Raji (cell line): ENCODE results near the gene TMC8.

Source experiments
- POLR2A ChIP-seq: IDR thresholded peaks from 2 replicates; pipeline ENCODE4 v1.6.1; 2011; ENCODE audit warnings: low read depth, low read length, control low read depth; ENCODE audit not compliant: insufficient read depth

TMC8 gene, protein sequence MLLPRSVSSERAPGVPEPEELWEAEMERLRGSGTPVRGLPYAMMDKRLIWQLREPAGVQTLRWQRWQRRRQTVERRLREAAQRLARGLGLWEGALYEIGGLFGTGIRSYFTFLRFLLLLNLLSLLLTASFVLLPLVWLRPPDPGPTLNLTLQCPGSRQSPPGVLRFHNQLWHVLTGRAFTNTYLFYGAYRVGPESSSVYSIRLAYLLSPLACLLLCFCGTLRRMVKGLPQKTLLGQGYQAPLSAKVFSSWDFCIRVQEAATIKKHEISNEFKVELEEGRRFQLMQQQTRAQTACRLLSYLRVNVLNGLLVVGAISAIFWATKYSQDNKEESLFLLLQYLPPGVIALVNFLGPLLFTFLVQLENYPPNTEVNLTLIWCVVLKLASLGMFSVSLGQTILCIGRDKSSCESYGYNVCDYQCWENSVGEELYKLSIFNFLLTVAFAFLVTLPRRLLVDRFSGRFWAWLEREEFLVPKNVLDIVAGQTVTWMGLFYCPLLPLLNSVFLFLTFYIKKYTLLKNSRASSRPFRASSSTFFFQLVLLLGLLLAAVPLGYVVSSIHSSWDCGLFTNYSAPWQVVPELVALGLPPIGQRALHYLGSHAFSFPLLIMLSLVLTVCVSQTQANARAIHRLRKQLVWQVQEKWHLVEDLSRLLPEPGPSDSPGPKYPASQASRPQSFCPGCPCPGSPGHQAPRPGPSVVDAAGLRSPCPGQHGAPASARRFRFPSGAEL

DNA sequence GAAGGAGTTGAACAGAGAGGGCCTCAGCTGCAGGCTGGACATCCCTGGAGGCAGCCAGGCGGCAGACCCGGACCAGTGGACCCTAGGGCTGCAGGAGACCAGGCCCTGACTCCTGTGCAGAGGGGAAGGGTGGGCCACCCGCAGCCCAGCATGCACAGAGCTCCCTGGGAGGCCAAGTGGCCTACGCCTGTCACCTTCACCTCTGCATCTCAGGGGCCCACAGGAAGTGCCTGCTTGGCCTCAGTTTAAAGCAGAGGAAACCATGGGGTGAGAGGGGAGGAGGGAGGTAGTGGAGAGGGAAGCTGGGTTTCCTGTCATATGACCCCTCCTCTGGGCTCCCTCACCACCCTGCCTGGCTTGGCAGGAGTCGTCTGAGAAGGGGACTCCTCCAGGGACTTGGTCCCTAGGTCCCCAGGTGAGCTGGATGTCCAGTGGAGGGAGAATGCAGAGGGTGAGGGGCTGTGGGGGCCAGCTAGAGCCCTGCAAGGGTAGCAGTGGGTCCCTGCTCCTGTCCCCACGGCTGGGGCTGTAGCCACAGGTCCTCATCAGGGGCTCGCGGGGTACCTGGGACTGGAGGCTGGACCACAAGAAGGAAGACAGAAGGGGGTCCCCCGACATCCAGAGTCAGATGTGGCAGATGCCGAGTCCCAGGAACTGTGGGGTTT lies at the start of gene TMC8:
TSS of gene TMC8 (plus strand) at position 335 of the 665 bp plus-strand sequence. CDS start 818 bp downstream, outside the sequence.
- peak; percentile 90 for TF ChIP-seq POLR2A

DNA sequence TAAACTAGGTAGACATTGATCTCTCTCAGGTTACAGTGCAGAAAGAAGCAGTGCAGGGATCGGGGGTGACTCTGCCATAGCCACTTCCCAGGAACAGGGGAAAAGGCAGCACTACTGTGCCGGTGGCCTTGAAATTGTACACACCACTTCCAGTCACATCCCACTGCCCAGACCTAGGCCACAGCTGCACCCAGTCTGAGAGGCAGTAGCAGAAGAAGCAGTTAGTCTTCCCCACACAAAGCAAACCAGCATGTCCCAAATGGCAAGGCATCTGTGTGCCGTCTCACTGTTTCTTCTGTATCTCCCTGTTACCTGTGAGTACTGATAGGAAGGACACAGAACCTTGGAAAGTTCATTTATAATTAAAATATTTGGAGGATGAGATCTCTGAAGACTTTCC lies 49.0 kb upstream of the TMC8 start:
- no peak for TF ChIP-seq POLR2A

GRCh38 chr17:78082988-78083387 lies 47.6 kb upstream of the TMC8 start:
- TF ChIP-seq POLR2A, result no peak

DNA sequence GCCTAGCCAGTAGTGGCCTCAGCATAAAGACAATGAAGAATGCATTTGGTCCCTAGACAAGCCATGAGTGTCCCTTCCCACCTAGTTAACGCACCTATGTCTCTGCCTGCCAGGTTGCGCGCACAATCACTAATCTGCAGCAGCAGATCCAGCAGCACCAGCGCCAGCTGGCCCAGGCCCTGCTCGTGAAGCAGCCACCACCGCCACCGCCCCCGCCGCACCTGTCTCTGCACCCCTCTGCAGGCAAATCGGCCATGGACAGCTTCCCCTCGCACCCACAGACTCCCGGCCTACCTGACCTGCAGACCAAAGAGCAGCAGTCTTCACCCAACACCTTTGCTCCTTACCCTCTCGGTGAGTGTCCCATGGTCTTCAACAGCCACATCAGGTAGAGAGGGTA lies 43.8 kb upstream of the TMC8 start:
- no peak for TF ChIP-seq POLR2A

DNA sequence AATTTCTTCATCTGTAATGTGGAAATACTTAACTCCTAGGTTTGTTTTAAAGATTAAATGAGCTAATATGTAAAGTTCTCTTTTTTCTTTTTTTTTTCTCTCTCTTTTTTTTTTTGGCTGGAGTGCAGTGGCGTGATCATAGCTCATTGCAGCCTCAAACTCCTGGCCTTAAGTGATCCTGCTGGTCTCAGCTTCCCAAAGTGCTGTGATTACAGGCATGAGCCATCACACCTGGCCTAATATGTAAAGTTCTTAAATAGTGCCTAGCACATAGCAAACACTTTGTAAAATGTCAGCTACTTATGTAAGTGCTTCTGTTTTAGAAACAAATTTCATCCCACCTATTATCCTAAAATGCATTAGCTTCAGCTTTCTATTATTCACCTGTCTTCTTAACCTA lies 42.0 kb upstream of the TMC8 start:
- TF ChIP-seq POLR2A, result no peak

DNA sequence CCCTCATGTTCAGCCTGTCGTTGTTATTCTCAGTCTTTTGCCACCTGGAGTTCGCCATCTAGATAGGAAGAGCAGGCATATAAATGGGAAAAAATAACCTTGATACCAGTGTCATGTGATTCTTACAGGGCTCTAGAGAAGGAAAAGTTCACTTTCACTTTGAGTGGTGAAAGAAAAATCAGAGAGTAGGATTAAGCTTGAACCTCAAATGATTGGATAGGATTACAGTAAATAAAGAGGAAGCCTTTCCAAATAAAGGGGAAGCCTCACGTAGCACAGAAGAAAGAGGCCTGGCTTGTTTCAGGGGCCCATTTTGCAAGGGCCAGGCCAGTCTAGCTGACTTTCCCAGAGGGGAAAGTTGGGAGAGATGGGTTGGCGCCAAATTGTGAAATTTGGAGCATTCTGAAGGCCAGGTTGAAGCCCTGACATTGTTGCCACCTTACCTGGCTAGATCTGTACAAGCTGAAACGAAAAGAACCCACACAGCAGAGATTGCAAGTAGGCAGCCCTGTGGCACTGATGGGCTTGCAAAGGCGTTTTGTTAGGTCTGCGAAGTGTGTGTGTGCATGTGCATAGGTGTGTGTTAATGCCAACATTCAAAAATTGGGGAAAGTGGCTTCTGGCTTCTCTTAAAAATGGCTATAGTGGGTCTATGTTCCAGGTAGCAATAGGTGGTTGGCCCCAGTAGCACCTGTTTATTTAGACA lies 40.8 kb upstream of the TMC8 start:
- TF ChIP-seq POLR2A, result no peak

DNA sequence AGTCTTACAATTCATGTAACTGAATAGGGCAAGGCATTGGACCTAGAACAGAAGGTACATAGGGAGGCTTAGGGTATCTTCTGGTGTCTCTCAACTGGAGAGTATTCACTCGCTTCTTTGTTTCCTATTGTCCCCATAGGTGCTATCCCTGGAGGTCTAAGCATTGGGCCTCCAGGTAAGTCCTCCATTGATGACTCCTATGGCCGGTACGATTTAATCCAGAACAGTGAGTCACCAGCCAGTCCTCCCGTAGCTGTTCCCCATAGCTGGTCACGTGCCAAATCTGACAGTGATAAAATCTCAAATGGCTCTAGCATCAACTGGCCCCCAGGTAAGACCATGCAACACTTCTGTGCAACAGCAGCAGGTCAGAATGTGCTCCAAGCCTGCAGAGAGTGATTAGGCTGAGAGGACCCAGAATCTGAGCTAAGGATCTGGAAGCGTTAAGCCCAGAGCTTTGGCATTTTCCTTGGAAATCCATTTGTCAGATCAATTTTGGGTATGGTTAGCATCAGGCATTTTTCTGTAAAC lies 37.7 kb upstream of the TMC8 start:
- TF ChIP-seq POLR2A, result no peak

DNA sequence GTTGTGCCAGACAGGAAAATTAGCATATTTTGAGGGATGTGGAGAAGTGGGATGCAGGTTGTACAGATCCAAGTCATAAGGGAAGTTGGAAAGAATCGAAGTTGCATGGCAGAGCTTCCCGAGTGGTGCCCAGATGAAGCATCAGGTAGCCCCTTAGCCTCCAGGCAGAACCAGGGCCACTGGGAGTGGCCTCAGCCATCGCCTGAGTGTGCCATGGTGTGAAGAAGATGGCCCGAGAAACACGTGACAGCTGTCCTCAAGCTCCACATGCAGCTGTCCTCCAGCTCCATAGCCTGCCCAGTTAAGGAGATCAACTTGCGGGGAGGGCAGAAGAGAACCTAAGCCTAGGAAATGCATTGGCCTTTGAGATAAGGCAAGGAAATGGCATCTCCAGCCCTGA lies 35.5 kb upstream of the TMC8 start:
- no peak for TF ChIP-seq POLR2A

GRCh38 chr17:78096093-78096492 lies 34.5 kb upstream of the TMC8 start:
- TF ChIP-seq POLR2A, result no peak

DNA sequence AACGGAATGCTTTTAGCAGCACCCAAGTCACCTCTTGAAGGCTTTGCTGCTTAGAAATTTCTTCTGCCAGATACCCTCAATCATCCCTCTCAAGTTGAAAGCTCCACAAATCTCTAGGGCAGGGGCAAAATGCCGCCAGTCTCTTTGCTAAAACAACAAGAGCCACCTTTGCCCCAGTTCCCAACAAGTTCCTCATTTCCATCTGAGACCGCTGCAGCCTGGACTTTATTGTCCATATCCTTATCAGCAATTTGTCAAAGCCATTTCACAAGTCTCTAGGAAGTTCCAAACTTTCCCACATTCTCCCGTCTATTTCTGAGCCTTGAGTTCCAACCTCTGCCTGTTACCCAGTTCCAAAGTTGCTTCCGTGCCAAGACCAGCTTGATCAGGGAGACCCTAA lies 29.5 kb upstream of the TMC8 start:
- no peak for TF ChIP-seq POLR2A

DNA sequence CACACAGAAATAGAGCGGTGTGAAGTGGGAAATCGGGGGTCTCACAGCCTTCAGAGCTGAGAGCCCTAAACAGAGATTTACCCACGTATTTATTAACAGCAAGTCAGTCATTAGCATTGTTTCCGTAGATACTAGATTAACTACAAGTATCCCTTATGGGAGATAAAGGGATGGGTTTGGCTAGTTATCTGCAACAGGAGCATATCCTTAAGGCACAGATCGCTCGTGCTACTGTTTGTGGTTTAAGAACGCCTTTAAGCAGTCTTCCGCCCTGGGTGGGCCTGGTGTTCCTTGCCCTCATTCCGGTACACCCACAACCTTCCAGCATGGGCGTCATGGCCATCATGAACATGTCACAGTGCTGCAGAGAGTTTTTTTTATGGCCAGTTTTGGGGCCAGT lies 29.0 kb upstream of the TMC8 start:
- no peak for TF ChIP-seq POLR2A

DNA sequence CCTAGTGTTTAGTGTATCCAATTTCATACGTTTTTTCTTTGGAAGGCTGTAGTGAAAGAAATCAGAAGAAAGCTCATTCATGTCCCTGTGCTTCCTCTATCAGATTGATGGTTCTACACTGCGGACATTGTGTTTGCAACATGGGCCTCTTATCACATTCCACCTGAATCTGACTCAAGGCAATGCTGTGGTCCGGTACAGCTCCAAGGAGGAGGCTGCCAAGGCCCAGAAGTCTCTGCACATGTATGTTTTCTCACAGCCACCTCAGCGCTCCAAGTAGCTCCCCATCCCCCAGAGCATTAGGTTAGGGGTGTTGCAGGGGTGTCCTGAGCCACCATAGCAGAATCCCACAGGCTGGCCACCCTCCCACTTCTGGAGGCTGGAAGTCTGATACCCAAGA lies 27.3 kb upstream of the TMC8 start:
- no peak for TF ChIP-seq POLR2A

- no peak for TF ChIP-seq POLR2A
These were observed 26.0 kb upstream of the TMC8 start for GRCh38 chr17:78104540-78104941.

DNA sequence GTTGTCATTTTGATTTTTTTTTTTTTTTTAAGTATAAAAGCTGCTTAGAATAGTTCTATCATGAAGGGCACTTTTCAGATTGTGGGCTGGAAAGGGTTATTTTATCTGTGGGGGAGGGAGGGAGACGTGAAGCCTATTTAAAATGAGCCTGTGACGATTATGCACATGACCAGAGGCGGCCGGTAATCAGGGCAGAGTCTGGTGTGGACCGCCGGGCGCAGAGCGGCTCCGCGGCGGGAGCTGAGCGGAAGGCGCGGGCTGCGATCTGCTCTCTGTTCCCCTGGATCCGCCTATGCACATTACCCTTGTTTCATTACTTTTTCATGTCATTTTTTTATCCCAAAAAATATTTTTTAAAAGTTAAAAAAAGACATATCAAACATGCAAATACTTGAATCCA lies 25.5 kb upstream of the TMC8 start:
- TF ChIP-seq POLR2A, result no peak

DNA sequence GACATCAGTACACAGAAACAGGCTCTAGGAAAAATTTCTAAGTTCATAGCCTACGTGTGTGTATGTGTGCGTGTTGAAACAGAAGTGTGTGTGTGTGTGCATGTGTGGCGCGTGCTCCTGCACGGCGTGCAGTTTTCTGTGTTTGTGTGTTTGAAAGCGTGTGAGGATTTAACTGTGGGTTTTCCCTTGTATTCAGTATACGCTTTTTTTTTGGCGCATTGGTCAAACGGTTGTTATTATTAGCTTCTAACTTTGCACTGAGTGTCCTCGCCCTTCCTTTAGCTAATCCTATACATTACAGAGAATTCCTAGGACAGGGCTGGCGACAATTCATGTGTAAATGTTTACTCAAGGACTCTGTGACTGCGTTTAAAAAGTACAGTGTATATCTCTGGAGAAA lies 25.0 kb upstream of the TMC8 start:
- TF ChIP-seq POLR2A, result no peak
